Activated T-cell treated with anti-CD3 and anti-CD28 coated beads for 24 hours (primary cell): ENCODE measurements around the gene DDX20.

ENCODE experiments used
- DNase-seq: peaks from one replicate; pipeline ENCODE4 v3.0.0-alpha.2; 2020; ENCODE audit warnings: low read depth

The DDX20 gene

DNA sequence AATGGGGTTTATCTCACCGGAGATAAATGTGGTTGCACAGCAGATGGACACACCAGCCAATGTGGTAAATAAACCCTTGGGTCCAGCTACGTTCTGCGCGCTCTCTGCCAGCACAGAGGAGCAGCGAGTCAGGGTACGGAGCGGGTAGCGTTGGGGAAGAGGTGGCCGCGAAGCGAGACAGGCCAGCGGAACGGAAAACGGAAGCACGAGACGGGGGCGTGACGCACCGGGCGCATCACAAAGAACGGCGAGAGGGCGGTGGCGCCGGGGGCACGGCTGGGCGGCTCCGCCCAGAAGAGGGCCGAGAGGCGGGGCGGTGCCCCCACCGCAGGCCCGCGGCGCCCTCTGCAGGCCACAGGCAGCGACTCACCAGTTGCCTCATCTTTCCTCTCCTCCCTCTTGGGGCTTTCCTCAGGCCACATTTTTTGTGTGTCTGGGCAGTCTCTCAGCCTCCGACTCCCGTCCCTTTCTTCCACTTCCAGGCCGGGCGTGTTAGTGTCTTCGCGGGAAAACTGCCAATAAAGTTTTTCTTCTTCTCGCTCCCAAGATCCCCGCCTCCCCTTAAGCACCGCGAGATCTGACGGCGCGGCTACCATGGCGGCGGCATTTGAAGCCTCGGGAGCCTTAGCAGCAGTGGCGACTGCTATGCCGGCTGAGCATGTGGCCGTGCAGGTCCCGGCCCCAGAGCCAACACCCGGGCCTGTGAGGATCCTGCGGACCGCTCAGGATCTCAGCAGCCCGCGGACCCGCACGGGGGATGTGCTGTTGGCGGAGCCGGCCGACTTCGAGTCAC lies at the start of gene DDX20:
TSS of gene DDX20 (plus strand) at position 571 of the 793 bp plus-strand sequence. CDS start at position 595, 24 bp downstream.
- peak; percentile 89 for DNase-seq

DNA sequence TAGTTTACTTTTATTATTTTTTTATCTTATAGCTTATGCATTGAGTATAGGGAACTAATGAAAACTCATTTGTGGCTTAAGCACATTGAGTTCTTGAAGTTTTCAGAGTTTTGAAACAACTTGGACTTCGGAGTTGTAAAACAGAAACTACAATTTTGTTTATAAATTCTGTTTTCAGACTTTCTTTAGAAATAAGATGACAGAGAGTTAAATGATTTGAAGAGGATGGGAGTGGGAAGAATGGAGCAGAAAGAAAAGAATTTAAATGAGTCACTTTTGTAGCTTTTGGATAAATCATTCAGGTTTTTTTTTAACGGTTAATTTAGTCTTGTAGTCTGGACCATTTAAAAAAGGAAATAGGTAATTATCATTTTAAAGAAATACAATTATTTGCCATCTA lies 48.8 kb upstream of the DDX20 start:
- DNase-seq: no peak

- no peak for DNase-seq
Observed at GRCh38 chr1:111707906-111708305, 47.8 kb upstream of the DDX20 start.

DNA sequence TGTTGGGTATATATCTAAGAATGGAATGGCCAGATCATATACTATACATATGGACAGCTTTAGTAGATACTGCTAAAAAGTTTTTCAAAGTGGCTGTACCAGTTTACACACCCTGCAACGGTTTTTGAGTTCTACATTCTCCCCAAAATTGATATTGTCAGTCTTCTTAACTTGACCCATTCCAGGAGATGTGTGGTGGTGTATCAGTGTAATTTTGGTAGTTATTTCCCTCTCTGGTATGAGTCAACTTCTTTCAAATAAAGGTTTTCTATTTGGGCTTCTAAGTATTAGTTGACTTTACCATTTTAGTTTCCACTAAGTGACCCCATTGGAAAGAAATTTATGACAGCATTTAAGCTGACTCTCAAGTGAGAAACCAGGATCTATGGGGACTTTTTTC lies 45.7 kb upstream of the DDX20 start:
- no peak for DNase-seq

- DNase-seq: no peak
Observed at GRCh38 chr1:111716333-111716732, 39.4 kb upstream of the DDX20 start.

- no peak for DNase-seq
Observed at GRCh38 chr1:111717450-111717849, 38.3 kb upstream of the DDX20 start.

DNA sequence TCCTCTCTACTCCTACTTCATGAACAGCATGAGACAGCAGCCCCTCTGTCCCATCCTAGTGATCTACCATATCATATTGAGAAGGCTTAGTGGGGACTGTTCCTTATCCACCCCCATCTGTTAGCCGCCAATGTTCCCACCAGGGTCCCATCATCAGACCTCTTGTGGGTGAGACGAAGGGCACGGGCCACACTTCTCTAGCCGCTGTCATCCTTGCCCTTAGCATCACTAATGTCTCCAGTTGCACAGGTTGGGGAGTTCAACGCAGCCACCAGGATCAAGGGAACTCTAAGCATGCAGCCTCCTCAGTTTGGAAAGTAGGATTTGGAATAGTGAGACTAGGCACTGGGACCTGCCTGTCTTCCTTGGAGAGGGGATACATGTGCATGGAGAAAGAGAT lies 36.6 kb upstream of the DDX20 start:
- DNase-seq: no peak

DNA sequence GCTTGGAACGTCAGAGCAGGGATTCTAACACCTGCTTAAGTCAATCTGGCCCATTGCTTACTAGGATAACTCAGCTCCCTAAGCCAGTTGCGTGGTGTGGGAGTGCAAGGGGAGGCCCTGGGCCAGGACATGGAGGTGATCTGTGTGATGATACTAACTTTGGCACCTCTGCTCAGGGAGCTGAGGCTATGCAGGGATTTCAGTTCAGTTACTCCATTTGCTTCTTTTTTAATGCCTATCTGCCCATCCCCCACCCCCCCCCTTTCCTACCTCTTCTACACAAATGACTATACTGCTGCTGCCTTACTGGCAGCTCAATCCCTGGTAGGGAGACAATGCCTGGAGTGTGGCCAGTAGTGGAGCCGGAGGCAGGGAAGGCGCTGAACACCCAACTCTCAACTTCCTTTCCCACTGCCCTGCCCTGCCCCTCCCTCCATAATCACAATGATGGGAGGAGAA lies 36.0 kb upstream of the DDX20 start:
- DNase-seq: no peak

DNA sequence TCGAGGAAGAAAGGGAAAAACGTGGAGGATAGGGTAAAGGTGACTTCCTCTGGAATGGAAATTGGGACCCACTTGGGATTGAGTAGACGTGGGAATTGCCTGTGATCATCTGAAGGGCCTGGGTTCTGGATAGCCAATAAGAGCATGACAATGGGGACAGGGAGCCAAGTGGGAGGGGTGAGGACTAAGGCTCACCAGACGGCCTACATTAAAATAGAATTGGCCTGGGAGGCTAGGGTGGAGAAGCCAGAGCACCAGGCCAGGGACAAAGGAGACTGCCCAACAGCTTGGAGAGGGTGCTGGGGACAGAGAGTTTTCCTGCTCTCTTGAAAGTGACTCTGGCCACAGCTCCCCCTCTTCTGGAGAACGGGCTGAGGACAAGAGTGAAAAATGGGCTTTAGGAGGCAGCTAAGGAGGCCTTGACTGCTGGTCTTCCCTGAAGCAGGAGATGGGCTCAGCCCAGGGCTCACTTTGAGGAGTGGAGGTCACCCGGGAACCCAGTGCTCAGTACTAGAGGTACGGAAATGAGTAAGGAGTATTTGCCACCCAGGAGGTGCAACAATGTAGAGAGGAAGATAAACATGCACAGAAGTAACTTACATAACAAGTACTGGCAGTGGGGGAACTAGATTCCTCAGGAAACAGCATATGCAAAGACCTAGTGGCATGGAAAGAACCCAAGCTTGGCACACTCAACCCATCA lies 35.3 kb upstream of the DDX20 start:
- no peak for DNase-seq

DNA sequence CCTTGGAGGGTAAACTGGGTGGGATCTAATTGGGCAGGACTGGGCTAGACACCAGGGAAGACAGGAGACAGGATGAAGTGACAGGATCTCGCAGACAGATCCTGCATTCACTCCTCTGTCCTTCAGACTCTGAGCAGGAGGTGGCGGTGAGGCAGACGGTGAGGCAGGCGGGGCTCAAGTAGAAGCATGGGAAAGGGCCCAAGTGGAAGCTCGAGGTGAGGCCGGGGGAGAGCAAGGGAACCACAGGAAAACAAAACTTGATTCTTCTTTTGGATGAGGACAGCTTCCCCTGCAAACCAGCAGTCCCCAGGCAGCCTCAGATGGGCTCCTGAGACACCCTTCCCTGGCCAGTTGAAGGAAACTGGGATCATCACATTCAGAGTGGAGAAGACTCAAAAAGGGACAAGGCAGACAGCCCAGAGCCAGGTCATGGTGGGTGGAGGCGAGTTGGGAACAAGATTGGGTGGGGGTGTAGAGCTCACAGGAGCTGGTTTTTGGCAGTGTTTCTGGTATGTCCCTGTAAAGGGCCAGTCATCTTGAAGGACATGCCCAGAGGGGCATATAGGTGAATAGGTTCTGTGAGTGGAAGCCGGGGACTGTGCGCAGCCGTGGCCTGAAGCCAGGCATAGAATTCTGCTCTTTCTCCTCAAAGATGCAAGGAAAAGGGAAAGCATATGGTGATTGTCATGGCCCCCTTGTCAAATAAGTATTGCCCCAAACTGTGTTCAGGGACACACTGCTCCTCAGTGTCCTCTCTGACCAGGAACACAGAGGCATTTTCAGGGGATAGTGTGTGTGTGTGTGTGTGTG lies 34.5 kb upstream of the DDX20 start:
- no peak for DNase-seq

GRCh38 chr1:111723091-111723806 lies 32.5 kb upstream of the DDX20 start:
- no peak for DNase-seq

GRCh38 chr1:111723871-111724270 lies 31.8 kb upstream of the DDX20 start:
- no peak for DNase-seq

- DNase-seq: no peak
Observed at GRCh38 chr1:111725192-111725591, 30.5 kb upstream of the DDX20 start.

DNA sequence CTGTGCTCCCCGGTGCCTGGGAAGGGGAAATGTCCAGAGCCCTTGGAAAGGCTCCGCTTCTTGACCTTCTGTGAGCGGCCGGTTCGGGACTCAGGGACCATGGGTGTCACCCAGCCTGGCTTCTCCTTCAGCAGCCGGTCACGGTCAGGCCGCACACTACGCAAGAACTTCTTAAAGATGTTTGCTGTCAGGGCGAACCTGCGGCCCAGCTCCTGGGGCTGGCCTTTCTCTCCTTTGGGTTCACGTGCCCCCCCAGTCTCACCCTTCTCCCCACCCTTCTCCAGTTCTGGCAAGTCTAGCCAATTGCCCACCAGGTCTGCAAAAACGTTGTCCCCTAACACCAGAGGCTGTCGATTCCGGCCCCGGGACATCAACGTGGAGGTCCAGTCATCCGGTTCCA lies 28.6 kb upstream of the DDX20 start:
- no peak for DNase-seq

DNA sequence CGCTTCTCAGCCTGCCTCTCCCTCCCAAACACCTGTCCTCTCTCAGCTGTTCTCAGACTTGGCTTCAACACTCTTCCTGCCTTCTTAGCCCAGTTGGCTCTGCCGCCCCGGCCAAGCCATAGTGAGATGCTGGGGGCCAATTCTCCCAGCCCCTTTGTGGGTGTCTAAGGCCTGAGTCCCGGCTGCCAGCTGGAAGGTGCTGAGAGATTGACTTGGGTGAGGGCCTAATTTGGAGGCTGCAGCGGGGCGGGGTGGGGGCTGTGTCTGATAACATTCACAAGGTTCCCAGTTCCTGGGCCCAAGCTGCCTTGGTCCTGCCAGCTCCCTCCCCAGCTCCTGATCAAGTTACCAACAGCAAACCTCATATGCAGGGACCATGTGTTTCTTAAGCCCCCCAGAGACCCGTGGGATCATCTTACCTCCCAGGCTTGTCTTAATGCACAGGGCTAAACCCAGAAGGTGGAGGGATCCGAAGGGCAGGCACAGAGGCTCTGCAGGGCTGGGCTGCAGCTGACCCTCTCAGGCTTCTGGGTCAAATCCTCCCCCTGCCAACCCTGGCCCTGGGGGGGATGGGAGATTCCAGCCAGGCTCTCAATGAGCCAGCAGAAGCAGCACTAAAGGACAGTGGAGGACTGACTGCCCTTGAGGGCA lies 26.3 kb upstream of the DDX20 start:
- DNase-seq: no peak

DNA sequence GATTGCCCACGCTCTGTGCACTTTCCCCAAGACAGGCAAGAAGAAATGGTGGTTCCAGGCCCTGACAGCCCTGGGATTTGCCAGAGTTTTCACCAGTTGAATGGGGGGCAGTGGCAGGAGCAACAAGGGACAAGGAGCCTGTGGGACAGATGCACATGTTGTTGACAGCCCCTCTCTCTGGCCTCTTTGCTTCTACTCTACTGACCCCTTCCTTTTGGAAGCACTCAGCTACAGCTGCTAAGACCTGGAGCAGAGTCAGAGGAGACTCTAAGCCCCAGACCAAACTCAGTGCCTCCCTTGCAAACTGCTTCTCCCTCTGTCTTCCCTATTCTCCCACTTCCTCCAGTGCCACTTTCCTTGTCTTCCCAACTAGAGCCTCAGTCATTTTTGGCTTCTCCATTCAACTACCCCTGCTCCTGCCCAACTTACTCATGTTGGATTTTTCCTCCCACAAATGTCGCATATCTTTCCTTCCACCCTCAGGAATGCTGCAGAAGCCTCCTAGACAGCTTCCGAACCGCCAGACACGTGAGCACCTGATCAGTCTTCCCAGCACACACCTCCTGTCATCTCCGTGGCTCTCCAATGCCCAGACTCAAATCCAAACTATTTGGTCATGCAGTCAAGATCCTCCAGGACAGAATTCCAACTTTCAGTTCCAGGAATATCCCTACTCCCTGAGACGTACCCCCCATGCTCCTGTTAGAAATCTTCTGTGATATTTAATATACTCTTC lies 25.6 kb upstream of the DDX20 start:
- no peak for DNase-seq

- no peak for DNase-seq
Observed at GRCh38 chr1:111730706-111731105, 25.0 kb upstream of the DDX20 start.

GRCh38 chr1:111731956-111732355 lies 23.7 kb upstream of the DDX20 start:
- DNase-seq: no peak

DNA sequence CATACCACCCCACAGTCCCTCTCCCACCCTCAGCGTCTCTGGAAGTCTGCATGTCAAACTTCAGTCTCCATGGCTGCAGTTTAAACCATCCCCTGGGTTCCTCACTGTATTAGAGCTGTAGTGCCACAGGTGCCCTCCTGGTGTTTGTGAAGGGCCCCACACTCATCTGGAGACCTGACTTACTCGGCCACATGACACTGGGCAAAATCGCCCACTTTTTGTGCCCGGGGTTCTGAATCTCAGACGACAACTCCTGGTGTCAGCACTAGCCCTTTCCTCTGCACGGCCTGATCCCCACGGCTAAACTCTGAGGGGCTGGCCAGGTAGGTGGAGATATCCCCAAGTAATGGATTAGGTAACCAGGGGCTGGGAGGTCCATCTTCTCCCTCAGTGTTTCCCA lies 23.0 kb upstream of the DDX20 start:
- no peak for DNase-seq

- DNase-seq: no peak
Observed at GRCh38 chr1:111733183-111733991, 22.3 kb upstream of the DDX20 start.
